GM19035 (cell line): ENCODE measurements around the gene AKIP1.
"Not testable (repeated sequence)": the region's sequence is repeated elsewhere in the genome, so short reads cannot be mapped to it uniquely, and the experiment has no call there.

Source experiments
- ATAC-seq: cut with Tn5 transposase; IDR thresholded peaks from one replicate; pipeline ENCODE4 v1.9.1; 2021; ENCODE audit not compliant: unreplicated experiment

Gene AKIP1

DNA sequence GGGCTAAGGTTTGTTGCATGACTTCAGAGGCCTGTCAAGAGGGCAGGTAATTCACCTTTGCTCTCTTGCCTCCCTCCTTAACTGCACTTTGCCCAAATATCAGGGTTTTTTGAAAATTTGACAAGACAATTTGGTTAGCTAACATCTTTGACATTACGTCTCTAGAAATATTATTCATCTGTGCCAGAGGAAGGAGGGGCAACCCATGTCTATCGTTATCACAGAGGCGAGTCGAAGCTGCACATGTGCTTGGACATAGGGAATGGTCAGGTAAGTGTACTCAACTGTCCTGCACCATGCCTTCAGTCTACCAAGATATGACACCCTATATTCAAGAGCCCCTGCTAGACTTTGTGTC, 3.7 kb downstream of the AKIP1 start:
- ATAC-seq, result no peak

DNA sequence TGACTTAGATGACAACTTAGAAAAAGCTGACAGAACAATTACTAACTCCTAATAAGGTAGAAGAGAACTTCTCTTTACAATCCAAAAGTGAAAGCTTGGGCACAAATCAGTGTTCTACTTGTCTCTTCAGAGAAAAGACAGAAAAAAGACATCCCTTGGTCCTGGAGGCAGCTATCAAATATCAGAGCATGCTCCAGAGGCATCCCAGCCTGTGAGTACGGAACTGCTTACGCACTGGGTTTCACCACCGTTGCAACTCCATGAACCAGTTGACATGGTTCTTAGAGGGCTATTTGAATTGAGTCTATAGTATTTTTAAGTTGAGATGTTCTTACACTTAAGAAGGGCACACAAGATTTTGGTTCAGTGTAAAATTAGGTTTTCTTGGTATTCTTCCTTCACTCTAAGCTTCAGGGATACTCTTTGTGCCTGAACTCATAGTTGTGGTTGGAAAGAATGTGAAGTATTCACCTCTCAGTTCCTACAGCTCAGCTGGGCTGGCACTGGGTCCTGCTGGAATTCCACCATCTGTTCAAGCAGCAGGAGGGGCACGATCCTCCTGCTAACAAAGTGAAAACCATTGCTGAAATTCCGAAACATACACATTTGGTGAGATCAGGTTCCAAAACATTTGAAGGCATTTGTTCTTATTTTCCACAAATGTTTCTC, 6.3 kb downstream of the AKIP1 start:
- no peak for ATAC-seq

DNA sequence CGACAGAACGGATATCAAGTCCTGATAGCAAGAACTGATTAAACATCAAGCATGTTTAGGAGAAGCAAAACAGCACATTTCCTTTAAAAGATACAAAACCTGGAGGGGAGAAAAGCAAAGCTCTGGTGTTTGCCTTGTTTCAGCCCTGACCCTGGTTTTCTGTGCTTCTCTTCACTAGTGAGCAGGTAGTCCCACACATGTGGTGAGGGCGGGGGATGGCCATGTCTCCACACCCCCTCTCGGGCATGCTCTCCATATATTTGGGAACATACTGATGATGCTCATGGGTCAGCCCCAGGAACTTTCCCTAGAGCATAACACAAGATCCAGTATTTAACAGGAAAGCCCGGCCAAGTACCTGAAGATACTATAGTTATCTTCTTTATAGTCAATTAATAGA, 11.7 kb downstream of the AKIP1 start:
- ATAC-seq, result no peak

DNA sequence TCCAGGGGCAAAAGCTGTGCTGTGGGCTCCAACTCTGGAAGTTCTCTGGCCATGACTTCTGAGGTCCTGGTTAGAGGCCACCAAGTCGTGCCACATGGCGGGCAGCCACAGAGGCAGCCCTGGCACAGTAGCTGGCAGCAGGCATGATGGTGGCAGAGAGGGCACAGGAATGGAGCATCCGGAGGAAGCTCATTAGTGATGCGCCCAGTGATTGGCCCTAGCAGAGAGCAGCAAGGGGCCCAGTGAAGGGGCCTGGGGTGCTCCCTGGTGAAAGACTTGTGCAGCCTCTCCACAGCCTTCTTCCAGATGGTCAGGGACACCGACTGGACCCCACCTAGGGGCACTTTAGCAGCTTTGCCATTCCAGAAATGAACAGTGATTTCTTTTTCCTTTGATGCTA, 14.7 kb downstream of the AKIP1 start:
- ATAC-seq, result no peak

DNA sequence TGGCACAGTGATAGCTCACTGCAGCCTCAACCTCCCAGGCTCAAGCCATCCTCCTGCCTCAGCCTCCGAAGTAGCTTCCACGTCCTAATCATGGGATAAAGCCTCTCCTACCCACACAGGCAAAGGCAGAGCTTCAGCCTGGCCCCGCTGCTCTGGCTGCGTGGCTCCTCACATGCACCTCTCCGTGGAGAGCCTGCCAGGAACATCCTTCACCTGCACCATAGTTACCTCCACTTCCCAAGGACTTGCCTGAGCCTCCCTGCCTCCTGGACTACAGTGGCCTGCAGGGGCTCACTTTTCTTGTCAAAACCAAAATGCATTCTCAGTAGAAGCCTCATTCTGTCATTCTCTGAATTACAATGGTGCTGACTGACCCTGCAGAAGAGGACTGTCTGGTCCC, 15.2 kb downstream of the AKIP1 start:
- ATAC-seq, result no peak

DNA sequence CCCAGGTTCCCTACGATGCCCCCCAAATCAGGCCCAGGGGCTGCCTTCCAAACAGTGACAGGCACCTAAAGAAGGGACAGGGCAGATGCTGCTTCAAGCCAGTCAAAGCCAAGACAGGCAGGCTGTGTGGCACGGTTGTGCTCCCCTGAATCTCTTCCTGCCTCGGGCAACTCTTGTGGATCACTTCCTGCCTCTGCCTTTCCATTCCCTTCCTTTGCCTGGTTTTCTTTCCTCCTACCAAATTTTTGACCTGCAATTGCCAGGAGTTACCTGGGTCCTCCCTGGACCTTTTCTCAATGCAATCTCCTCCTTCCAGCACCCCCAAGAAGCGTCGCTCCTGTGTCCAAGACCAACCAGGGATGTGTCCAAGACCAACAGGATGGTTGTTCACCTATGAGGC, 16.2 kb downstream of the AKIP1 start:
- no peak for ATAC-seq

DNA sequence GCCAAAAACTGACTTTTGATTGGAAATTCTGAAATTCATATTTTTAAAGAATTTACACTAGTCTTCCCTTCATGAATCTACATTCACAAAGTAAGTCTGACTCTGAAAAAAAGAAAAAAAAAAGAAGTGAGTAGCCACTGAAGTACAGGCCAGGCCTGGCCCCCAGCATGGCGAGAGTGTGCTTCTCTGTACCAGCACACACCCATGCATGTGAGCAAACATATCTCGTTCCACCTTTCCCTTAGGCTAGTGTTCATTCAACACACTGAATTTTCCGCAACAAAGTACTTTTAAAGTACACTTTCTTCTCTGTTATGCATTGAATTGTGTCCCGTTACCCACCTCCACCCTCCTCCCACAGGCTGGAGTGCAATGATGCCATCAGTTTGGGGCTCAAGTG, 17.2 kb downstream of the AKIP1 start:
- no peak for ATAC-seq

DNA sequence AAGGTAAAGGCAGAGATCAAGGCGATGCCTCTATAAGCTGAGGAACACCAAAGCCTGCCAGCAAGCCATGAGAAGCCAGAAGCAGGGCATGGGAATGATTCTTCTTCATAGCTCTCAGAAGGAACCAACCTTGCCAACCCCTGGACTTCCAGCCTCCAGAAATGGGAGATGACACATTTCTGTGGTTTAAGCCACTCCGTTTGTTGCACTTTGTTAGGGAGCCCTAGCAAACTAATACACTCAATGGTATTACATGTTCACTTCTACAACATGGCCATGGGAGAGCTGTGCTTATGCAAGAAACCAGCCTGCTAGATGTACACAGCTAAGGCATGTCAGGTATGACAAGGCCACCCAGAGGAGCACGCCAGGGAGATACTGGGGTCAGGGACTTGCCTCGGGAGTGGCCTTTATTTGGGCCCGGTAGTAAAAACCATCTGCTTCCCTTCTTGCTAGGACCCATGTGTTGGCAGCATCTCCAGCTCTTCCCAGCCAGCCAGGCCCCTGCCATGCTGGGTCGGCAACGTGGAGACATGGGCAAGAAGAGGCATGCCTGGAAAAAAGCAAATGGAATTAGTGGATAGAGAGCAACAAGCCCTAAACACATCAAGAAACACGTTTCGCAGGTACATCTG, 18.1 kb downstream of the AKIP1 start:
- no peak for ATAC-seq

DNA sequence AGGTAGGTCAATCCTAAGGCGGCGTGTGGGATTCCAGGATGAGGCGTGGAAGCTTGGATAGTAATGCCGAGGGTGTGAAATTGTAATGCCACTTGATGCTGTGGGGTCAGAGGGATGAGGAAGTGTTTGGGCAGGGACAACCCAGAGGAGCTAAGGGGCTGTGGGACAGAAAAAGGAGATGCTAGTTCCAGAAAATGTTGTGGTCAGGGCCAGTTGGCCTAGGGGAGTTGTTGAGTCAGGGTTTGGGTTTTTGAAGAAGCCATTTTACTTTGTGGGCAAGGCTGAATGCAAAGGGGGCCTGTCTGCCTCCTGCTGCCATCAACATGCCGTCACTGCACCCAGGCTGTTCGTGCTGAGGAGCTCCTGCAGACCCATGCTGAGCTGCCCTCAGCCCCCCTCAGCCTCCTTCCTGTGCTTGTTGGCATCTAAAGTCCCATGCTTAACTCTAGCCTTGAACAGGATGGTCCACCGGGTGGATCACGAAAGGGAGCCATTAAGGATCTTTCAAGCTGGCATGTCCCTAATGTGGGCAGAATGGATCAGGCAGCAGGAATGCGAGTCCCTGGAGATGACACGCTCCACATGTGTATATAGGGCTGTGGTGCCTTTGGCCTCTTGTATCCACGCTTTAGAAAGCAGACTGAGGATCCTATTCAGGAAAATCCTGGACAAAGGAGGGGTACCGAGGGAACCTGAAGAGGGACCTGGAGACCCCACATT, 19.6 kb downstream of the AKIP1 start:
- no peak for ATAC-seq

DNA sequence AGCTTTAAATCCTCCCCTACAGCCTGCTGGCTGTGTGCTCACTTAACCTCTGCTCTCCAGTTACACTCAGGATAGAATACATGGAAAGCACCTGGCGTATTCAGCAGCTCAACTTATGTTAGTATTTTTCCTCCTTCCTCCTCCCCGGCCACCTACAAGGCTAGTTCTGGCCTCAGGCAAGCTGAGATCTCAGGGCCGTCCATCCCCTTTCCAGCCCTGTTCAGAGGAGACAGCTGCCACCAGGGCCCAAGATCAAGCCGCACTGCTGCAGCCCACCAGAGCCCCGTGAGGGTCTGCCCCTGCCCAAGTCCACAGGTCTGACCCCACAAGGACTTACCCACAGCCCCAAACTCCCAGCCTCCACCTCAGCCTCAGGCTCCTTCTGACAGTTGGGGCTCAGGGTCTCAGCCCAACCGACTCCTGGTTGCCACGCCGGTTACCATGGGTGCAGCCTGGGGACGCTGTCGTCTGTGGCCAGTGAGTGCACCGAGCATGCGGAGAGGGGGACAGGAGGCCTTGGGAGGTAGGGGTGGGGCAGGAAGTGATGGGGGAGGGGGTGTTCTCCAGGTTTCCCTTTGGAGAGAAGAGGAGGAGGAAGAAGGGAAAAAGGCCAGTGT, 21.7 kb downstream of the AKIP1 start, which contains the start of gene C11orf16:
C11orf16 (minus strand) TSS at position 384 of the 617 bp plus-strand sequence. CDS start 639 bp downstream, outside the sequence.
- no peak for ATAC-seq

DNA sequence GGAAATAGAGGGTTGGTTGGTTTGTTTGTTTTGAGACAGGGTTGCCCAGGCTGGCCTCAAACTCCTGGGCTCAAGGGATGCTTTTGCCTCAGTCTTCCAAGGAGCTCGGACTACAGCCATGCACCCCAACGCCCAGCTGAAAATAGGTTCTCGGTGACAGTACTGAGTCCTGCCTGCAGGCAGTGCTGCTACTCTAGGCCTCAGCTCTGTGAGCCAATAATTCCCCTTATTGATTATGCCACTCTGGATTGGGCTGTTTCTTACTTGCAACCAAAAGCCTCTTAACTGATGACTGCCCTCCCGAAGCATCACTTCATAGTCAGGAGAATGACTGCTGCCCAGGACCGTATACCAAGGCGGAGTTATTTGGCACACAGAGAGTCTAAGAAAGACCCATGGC, 22.9 kb downstream of the AKIP1 start:
- no peak for ATAC-seq

DNA sequence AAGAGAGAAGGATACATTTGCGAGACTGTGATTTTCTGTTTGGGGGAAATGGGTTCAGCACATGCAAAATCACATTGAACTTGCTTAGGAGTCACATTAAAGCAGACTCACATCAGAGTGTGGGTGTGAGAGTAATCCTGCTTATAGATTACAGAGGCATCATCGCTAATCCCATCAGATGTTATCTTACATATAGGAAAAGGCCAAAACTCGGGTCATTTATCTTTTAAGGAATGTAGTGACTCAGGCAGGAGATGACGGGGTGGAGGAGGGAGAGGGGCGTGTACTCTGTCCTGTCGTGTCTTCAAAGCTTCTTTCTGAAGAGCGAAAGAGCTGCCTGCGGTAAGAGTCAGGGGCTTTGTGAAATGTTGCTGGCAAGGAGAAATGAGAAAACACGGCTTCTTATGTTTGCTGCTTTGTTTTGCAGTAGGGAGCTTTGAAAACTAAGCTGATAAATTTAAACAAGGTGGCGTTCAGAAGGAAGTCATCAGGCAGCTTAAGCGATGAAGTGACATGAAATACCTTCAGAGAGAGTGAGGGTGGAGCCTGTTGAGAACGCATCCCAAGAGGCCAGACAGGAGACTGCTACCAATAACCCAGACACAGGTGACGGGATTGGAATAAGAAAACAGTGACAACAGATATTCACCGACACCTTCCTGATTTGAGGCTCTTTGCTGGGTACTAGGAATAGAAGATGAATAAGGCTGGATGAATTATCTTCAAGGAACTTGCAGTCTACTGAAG, 23.9 kb downstream of the AKIP1 start:
- ATAC-seq, result no peak

DNA sequence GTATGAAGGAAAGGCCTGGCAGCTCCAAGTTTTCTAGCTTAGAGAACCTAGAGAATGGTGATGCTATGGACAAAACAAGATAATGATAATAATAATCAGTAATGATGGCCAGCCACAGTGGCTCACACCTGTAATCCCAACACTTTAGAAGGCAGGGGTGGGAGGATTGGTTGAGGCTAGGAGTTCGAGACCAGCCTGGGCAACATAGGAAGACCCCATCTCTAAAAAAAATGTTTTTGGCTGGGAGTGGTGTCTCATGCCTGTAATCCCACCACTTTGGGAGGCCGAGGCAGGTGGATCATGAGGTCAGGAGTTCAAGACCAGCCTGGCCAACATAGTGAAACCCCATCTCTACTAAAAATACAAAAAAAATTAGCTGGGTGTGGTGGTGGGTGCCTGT, 24.8 kb downstream of the AKIP1 start:
- not testable (repeated sequence) for ATAC-seq

DNA sequence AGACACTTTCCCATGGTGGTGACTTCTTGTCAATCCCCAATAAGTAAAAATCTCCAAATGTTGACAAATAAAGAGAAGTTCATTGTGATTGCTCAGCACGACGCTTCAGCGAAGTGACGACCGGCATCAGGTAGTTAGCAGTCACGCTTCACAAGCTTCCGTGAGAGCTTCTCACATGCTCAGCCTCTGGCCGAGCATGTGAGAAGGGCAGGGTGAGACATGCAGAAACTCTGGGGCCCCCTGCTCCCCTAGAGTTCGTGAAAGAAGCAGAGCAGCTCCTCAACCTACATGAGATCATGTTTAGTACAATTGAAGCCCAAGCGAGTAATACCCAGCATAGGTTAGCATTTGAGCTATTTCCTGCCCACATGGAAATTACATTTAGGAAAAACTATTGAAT, 26.2 kb downstream of the AKIP1 start:
- no peak for ATAC-seq

DNA sequence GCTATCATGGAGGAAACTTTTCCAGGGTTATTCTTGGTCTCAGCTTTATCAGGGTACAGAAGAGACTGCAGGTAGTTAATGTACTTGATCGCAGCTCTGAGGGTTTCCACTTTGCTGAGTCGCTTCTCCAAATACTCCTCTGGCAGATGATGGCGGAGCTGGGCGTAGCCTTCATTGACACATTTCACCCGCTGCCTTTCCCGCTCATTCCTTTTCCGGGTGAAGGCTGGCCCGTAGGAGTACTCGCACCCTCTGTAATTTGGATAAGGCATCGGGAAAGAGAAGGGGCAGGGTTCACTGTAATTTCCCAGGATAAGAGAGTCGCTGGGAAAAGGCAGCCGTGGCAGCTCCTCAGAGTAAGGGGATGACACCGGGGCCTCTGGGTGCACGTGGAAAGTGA, 26.7 kb downstream of the AKIP1 start:
- ATAC-seq, result no peak

DNA sequence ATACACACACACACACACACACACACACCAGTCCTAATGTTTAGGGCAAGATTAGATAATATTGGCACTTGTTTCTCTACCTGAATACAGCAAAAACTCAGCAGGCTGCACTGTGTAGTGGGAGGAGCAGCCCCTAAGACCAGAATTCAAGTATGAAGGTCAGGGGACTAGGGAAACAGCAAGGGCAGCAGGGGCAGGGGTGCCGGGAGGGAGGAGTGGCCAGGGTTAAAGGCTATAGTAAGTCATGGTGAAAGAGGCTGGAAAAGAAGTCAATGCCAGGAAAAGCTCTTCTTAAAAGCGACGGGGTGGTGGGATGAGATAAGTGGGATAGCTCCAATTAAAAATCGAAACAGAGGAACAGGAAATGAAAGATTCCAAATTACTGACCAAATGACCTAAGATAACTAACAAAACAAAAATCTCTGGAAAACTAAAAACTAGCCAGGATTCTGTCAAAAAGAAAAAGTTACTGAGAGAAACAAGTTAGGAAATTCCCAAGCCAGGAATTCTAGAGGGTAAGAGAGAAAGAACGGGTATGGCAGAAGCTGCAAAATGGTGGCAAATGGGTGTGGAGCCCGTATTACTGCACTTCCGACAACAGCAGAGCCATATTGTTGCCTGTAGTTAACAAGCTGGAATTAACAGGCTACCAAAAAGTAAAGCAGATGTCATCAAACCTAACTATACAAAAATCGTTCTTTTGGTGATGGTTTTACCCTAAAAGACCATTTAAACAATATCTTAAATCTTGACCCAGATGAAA, 30.5 kb downstream of the AKIP1 start:
- ATAC-seq, result no peak

DNA sequence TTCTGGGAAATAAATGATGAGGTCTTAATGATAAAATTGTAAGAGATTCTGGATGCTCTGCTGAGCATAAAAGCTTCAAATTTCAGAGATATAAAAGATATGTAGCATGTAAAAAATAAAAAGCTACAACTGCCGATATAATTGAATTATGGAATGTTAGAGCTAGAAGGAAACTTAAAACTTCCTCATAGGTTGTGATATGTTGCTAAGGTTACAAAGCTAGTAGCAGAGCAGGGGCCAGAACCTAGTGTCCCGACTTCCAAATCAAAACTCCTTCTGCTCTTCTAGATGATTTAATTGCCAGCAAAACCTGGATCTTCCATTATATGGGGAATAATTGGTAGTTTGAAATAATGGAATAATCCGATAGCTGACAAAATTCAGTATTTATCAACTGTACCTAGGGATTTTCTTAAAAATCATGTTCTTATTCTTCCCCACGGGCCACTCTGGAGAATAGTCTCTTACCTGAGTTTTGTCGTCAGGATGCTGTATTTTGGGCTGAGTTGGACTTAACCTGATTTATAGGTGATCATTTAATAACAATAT, 31.6 kb downstream of the AKIP1 start, which contains the start of gene ASCL3:
ASCL3 (minus strand) TSS at position 499 of the 549 bp plus-strand sequence. CDS start 4,855 bp downstream, outside the sequence.
- ATAC-seq, result no peak

DNA sequence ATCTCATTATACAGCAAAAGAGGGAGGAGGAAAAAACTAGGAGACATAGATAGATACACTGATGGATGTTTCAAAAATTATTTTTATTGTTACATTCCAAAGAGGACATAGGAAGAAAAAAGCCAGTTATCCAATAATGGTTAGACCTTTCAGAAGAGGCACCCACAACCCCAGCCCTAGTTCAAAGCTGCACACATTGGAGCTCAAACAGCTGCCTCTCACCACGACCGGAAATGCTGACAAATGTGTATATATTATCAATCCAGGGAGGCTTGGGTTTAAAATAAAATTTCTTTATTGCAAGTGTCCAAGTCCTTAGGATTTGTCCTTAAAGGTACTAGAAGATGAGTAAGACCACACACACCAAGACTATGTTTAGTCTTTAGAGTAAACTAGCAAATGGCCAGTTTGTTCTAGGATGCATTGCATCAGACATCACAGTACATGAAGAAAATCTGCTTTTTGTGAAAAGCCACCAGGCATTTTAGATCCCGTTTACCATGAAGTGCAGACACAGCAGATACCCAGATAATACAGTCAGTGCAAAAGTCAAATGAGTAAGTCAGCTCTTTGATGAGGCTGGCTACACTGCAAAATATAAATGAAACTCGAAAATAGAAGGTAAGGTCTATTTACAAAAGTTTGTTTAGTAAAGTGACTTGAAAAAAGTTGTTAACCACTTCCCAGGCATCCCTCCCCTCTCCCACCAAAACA, 36.4 kb downstream of the AKIP1 start:
- no peak for ATAC-seq

DNA sequence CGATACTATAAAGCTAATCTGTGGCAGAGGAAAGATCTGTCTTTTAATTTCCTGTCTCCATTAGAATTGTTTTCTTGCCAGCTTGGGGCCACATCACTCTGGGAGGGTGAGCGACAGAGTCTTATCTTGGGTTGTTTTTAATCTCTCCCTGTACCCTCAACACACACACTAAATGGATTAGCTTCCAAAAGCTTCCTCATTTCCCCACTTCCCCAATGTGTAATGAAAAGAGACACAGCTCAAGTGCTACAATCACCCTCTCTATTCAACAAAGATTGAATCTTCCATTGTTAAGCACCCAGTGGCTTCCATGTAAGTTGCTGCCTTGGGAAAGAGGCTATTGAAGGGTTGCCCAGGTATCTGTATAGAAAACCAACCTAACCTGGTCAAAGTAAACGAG, 37.9 kb downstream of the AKIP1 start:
- no peak for ATAC-seq
